GM23338 (cell line): Measurements from ENCODE around the gene PCSK6. TPM values are rescaled to one million over a fixed set of nuclear protein-coding genes. Genes with fewer than 3 reads are reported as not detected.

Experiments
- ATAC-seq: fragments of 200-7000 bp; cut with Tn5 transposase; 3 replicates; pipeline ENCODE4 v1.9.1; 2020
- DNase-seq: peaks from one replicate; pipeline ENCODE4 v3.0.0-alpha.2; 2015; ENCODE audit warnings: low spot score
- H2AFZ ChIP-seq: fragments of 200-600 bp; sonication (generic); 2 replicates; pipeline ENCODE4 v1.8.0; 2016; ENCODE audit warnings: antibody characterized with exemption, mild to moderate bottlenecking, moderate library complexity
- H3F3A ChIP-seq: fragments of 200-600 bp; sonication (generic); replicated peaks from 2 replicates; pipeline ENCODE4 v1.8.0; 2017; ENCODE audit warnings: antibody characterized with exemption, mixed run types, low read depth
- H3K27ac ChIP-seq: fragments of 200-600 bp; sonication (generic); 2 replicates; pipeline ENCODE4 v1.6.1; 2016; ENCODE audit warnings: low read depth
- H3K27me3 ChIP-seq: fragments of 200-600 bp; sonication (generic); 2 replicates; pipeline ENCODE4 v1.8.0; 2016; ENCODE audit warnings: mild to moderate bottlenecking, mixed run types, moderate library complexity; ENCODE audit not compliant: insufficient read depth
- H3K36me3 ChIP-seq: fragments of 200-600 bp; sonication (generic); 2 replicates; pipeline ENCODE4 v1.8.0; 2016; ENCODE audit warnings: mild to moderate bottlenecking; ENCODE audit not compliant: insufficient read depth
- H3K4me1 ChIP-seq: fragments of 200-600 bp; sonication (generic); 2 replicates; pipeline ENCODE4 v1.8.0; 2016; ENCODE audit warnings: mild to moderate bottlenecking, moderate library complexity; ENCODE audit not compliant: insufficient read depth
- H3K4me2 ChIP-seq: fragments of 200-600 bp; sonication (generic); 2 replicates; pipeline ENCODE4 v1.7.1; 2017; ENCODE audit warnings: mixed run types
- H3K4me3 ChIP-seq: fragments of 200-600 bp; sonication (generic); 2 replicates; pipeline ENCODE4 v1.6.1; 2016; ENCODE audit warnings: mixed run types
- H3K79me2 ChIP-seq: fragments of 200-600 bp; sonication (generic); replicated peaks from 2 replicates; pipeline ENCODE4 v1.8.0; 2017; ENCODE audit warnings: mild to moderate bottlenecking; ENCODE audit not compliant: insufficient read depth
- H3K9me2 ChIP-seq: fragments of 200-600 bp; sonication (generic); 2 replicates; pipeline ENCODE4 v1.8.0; 2017; ENCODE audit not compliant: insufficient read depth
- H4K20me1 ChIP-seq: fragments of 200-600 bp; sonication (generic); replicated peaks from 2 replicates; pipeline ENCODE4 v1.8.0; 2017; ENCODE audit warnings: mild to moderate bottlenecking; ENCODE audit not compliant: insufficient read depth
- H3K27ac Mint-ChIP-seq: 2 replicates; pipeline ENCODE4 v1.8.0; 2020; ENCODE audit warnings: inconsistent platforms, mild to moderate bottlenecking, moderate library complexity, mixed read lengths
- H3K27me3 Mint-ChIP-seq: 3 replicates; pipeline ENCODE4 v1.8.0; 2022; ENCODE audit warnings: low read depth, mild to moderate bottlenecking, moderate library complexity, mixed read lengths, inconsistent platforms; ENCODE audit not compliant: insufficient read depth, poor library complexity
- H3K36me3 Mint-ChIP-seq: 3 replicates; pipeline ENCODE4 v1.8.0; 2021; ENCODE audit warnings: low read depth, mild to moderate bottlenecking, inconsistent platforms, moderate library complexity, mixed read lengths
- H3K4me1 Mint-ChIP-seq: 3 replicates; pipeline ENCODE4 v1.8.0; 2020; ENCODE audit warnings: mild to moderate bottlenecking, inconsistent platforms, mixed read lengths
- H3K4me3 Mint-ChIP-seq: 3 replicates; pipeline ENCODE4 v1.8.0; 2021; ENCODE audit warnings: moderate library complexity, mild to moderate bottlenecking, inconsistent platforms, mixed read lengths
- H3K9me3 Mint-ChIP-seq: 3 replicates; pipeline ENCODE4 v1.8.0; 2020; ENCODE audit warnings: moderate library complexity, mild to moderate bottlenecking, inconsistent platforms, mixed read lengths
- CREB1 ChIP-seq: fragments of 250-450 bp; sonication (Bioruptor Pico); IDR thresholded peaks from 2 replicates; pipeline ENCODE4 v1.5.0; 2020; ENCODE audit warnings: low read depth, mild to moderate bottlenecking, moderate library complexity
- CTCF ChIP-seq, 2 experiments: fragments of 200-600 bp in 1 of 2; sonication (generic) in 1 of 2; conservative IDR thresholded peaks; 2 replicates each; pipeline versions ENCODE4 v1.5.1 to v1.6.1; 2016 to 2017; ENCODE audit warnings: antibody characterized with exemption in 2 of 2, low read depth in 2 of 2, mild to moderate bottlenecking in 2 of 2, moderate library complexity in 1 of 2
- EZH2 ChIP-seq: fragments of 200-600 bp; sonication (generic); IDR thresholded peaks from one replicate; pipeline ENCODE4 v1.8.0; 2017; ENCODE audit warnings: antibody characterized with exemption, mild to moderate bottlenecking, low read depth; ENCODE audit not compliant: unreplicated experiment
- EZH2phosphoT487 ChIP-seq: fragments of 200-600 bp; sonication (generic); IDR thresholded peaks from one replicate; pipeline ENCODE4 v1.8.1; 2018; ENCODE audit warnings: antibody characterized with exemption; ENCODE audit not compliant: unreplicated experiment
- JUNB ChIP-seq: IDR thresholded peaks from one replicate; pipeline ENCODE4 v1.6.1; 2016; ENCODE audit warnings: antibody characterized with exemption; ENCODE audit not compliant: unreplicated experiment
- NANOG ChIP-seq: IDR thresholded peaks from 2 replicates; pipeline ENCODE4 v1.6.1; 2016; ENCODE audit warnings: antibody characterized with exemption, borderline replicate concordance
- POLR2AphosphoS5 ChIP-seq: IDR thresholded peaks from 2 replicates; pipeline ENCODE4 v1.6.1; 2016; ENCODE audit warnings: antibody characterized with exemption, low read depth
- REST ChIP-seq: IDR thresholded peaks from one replicate; pipeline ENCODE4 v1.6.1; 2018; ENCODE audit warnings: antibody characterized with exemption; ENCODE audit not compliant: unreplicated experiment
- STAT1 ChIP-seq: IDR thresholded peaks from one replicate; pipeline ENCODE4 v1.6.1; 2016; ENCODE audit warnings: antibody characterized with exemption; ENCODE audit not compliant: unreplicated experiment
- ZNF114 ChIP-seq: fragments of 250-450 bp; sonication (Bioruptor Pico); IDR thresholded peaks from 2 replicates; pipeline ENCODE4 v1.5.0; 2020; ENCODE audit warnings: mild to moderate bottlenecking, moderate library complexity
- ZNF331 ChIP-seq: fragments of 250-450 bp; sonication (Bioruptor Pico); IDR thresholded peaks from 2 replicates; pipeline ENCODE4 v1.5.0; 2020; ENCODE audit warnings: low read depth, mild to moderate bottlenecking, moderate library complexity
- ZNF462 ChIP-seq: fragments of 250-450 bp; sonication (Bioruptor Pico); IDR thresholded peaks from 2 replicates; pipeline ENCODE4 v1.5.0; 2020; ENCODE audit warnings: mild to moderate bottlenecking, moderate library complexity
- polyA plus RNA-seq: library from polyadenylated mRNA; unstranded; fragments of >200 nt; fragmentation: Nextera tagmentation; extraction: Ambion mirVana; gene quantifications from 2 replicates; pipeline ENCODE4 v1.2.1, GENCODE V29; 2016
- total RNA-seq: library from RNA; depleted of rRNA; stranded (reverse); fragments of >200 nt; shearing (Covaris generic); gene quantifications from 2 replicates; pipeline ENCODE4 v1.2.3, GENCODE V29; 2014
- TF ChIP-seq, protein P1 (sequence below): IDR thresholded peaks from 2 replicates; pipeline ENCODE4 v1.6.1; 2016; ENCODE audit warnings: antibody characterized with exemption

PCSK6 gene
- total and polyA plus RNA-seq, 2 experiments from 2014 or later, result 1.7 to 6.7 TPM

DNA sequence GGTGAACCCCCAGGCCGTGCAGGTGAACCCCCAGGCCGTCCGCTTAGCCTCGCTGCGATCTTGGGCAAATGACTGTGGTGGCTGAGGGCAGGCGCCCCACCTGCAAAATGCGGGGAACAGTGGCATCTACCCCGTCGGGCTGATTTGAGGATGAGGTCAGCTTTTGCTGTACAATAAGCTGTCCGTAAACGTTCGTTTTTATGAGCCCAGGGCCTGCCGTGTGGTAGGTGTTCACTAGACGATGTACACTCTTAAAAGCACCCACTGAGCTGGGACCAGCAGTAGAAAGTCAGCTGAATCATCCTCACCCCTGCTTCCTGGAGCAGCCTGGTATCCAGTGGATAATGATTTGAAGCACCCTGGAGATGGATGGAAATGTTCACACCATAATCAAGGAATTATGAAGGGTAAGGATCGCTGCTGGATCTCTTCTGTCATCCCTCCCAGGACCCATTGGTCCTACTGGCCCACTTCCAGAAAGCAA is 943 bp upstream of the PCSK6 start:
- peaks cover 38% of the 10 kb centered on the region for H3K27me3 ChIP-seq

More for the DNA sequence above, 943 bp upstream of the PCSK6 start:
- H3F3A ChIP-seq, result no peaks in the 10 kb centered on the region
- H3K27ac ChIP-seq, result no peak overlapping the region
- DNase-seq (no peak), ATAC-seq (no peak)
- H3K9me3 Mint-ChIP-seq, result peaks cover 26% of the 10 kb centered on the region; the same call in 2 of the 3 replicates
- peak overlapping the region; percentile 75; the same call in 1 of the 2 replicates for H3K4me2 ChIP-seq
- H3K27me3 Mint-ChIP-seq, result peaks cover 34% of the 10 kb centered on the region
- H3K79me2 ChIP-seq, result no peaks in the 10 kb centered on the region
- peaks cover 4% of the 10 kb centered on the region; the same call in 2 of the 3 replicates for H3K36me3 Mint-ChIP-seq
- no peaks in the 10 kb centered on the region; the same call in none of the 2 replicates for H4K20me1 ChIP-seq
- H3K4me3 Mint-ChIP-seq, result peak overlapping the region; percentile 58
- TF ChIP-seq REST, result no peak
- no peak for TF ChIP-seq ZNF114
- TF ChIP-seq STAT1, result no peak
- no peak for TF ChIP-seq NANOG
- TF ChIP-seq ZNF462, result no peak
- no peak for TF ChIP-seq ZNF331
- TF ChIP-seq POLR2AphosphoS5, result no peak
- TF ChIP-seq JUNB, result no peak
- TF ChIP-seq, protein P1, sequence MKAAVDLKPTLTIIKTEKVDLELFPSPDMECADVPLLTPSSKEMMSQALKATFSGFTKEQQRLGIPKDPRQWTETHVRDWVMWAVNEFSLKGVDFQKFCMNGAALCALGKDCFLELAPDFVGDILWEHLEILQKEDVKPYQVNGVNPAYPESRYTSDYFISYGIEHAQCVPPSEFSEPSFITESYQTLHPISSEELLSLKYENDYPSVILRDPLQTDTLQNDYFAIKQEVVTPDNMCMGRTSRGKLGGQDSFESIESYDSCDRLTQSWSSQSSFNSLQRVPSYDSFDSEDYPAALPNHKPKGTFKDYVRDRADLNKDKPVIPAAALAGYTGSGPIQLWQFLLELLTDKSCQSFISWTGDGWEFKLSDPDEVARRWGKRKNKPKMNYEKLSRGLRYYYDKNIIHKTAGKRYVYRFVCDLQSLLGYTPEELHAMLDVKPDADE, result no peak
- TF ChIP-seq EZH2, result no peak
- no peak for TF ChIP-seq CREB1 (CRISPR knock-in tag)
- TF ChIP-seq CTCF (conservative IDR thresholded peaks at IDR 0.05; ENCODE audit: low read depth in 2 of 2), result no peak
- TF ChIP-seq EZH2phosphoT487, result no peak
- peaks cover 19% of the 10 kb centered on the region for H3K4me1 Mint-ChIP-seq
- no peak overlapping the region for H2AFZ ChIP-seq
- H3K9me2 ChIP-seq, result peaks cover 7% of the 10 kb centered on the region; the same call in 1 of the 2 replicates
- H3K27ac Mint-ChIP-seq, result no peak overlapping the region
- H3K4me1 ChIP-seq, result peaks cover 10% of the 10 kb centered on the region; the same call in 1 of the 2 replicates
- no peaks in the 10 kb centered on the region for H3K36me3 ChIP-seq
- H3K4me3 ChIP-seq, result no peak overlapping the region; the same call in 1 of the 2 replicates
